Uterus (tissue), 2 donors: ENCODE measurements around the gene IQCK.

Experiments
- CTCF ChIP-seq, 4 experiments: fragments of 200-600 bp in 2 of 4; fragments of 450-650 bp in 2 of 4; sonication (generic) in 2 of 4; IDR thresholded peaks; one replicate each; pipeline ENCODE4 v1.5.1; 2016 to 2019; ENCODE audit warnings: antibody characterized with exemption in 4 of 4, mild to moderate bottlenecking in 2 of 4, moderate library complexity in 1 of 4
- POLR2A ChIP-seq, 2 donors: fragments of 450-650 bp; IDR thresholded peaks; one replicate each; pipeline ENCODE4 v1.6.1; 2016; ENCODE audit warnings: antibody characterized with exemption in 2 of 2, mild to moderate bottlenecking in 1 of 2, moderate library complexity in 1 of 2

DNA sequence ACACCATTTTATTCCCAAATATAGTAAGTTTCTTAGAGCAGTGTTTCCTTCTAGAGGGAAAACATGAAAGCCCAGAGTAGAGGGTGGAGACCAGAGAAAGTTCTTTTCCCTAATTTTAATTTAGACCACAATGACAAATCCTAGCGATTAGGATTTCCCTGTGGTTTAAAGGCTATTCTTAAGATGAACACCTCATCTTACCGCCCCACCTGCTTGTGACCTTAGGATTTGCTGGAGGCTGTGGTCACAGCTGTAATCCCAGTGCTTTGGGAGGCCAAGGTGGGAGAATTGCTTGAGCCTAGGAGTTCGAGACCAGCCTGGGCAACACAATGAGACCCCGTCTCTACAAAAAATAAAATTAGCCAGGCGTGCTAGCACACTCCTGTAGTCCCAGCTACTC lies 115.5 kb downstream of the IQCK start:
- TF ChIP-seq POLR2A (IDR thresholded peaks at IDR 0.05): no peak
- TF ChIP-seq CTCF (IDR thresholded peaks at IDR 0.05): no peak
